Tibial artery (tissue), 4 donors: ENCODE data around the gene DGKB.

Experiments used
- DNase-seq, 2 donors: peaks; one replicate each; pipeline ENCODE4 v3.0.0-alpha.2; 2019
- H3K27ac ChIP-seq, 2 donors: fragments of 200-600 bp; sonication (generic) in 1 of 2; 1 replicate in 1 of 2; 2 replicates in 1 of 2; pipeline ENCODE4 v1.5.1; 2018 to 2019; ENCODE audit warnings: mild to moderate bottlenecking in 1 of 2
- H3K27me3 ChIP-seq, 2 donors: fragments of 200-600 bp; sonication (generic) in 1 of 2; one replicate each; pipeline versions ENCODE4 v1.5.1 to v1.6.0; 2016 to 2019
- H3K36me3 ChIP-seq, 3 donors: fragments of 200-600 bp; sonication (generic) in 2 of 3; one replicate each; pipeline ENCODE4 v1.5.1; 2016 to 2019; ENCODE audit warnings: mild to moderate bottlenecking in 2 of 3
- H3K4me1 ChIP-seq, 4 donors: fragments of 200-600 bp; sonication (generic) in 2 of 4; 1 replicate in 3 of 4; 2 replicates in 1 of 4; pipeline ENCODE4 v1.5.1; 2016 to 2019
- H3K4me3 ChIP-seq, 2 donors: fragments of 200-600 bp; sonication (generic) in 1 of 2; 1 replicate in 1 of 2; 2 replicates in 1 of 2; pipeline ENCODE4 v1.5.1; 2018 to 2019; ENCODE audit warnings: mild to moderate bottlenecking in 2 of 2
- H3K9me3 ChIP-seq, 3 donors: fragments of 200-600 bp; sonication (generic) in 1 of 3; one replicate each; pipeline ENCODE4 v1.5.1; 2016 to 2019
- intact Hi-C: fragments of 100-400 bp; cut with DNase I; formaldehyde crosslinking; loops from one replicate; pipeline ENCODE4 v1.15.0; 2023; ENCODE audit warnings: low total_unique reads
- TF ChIP-seq, protein P1 (sequence below), 2 experiments: fragments of 200-600 bp in 1 of 2; fragments of 450-650 bp in 1 of 2; IDR thresholded peaks; one replicate each; pipeline ENCODE4 v1.5.1; 2017 to 2019; ENCODE audit warnings: antibody characterized with exemption in 2 of 2, mild to moderate bottlenecking in 1 of 2, moderate library complexity in 1 of 2

DGKB gene

GRCh38 chr7:14760730-14761478, 141.6 kb downstream of the DGKB start:
- DNase-seq, result no peak
- intact Hi-C loops, result no loop called here
- Histone ChIP-seq H3K9me3 (no peaks in the 10 kb centered on the region), H3K4me1 (peaks cover 0 to 11% (median 2%) of the 10 kb centered on the region in 4 donors), H3K36me3 (no peaks in the 10 kb centered on the region), H3K27ac (no peak overlapping the region), H3K4me3 (no peak overlapping the region), H3K27me3 (no peaks in the 10 kb centered on the region)
- TF ChIP-seq, protein P1, sequence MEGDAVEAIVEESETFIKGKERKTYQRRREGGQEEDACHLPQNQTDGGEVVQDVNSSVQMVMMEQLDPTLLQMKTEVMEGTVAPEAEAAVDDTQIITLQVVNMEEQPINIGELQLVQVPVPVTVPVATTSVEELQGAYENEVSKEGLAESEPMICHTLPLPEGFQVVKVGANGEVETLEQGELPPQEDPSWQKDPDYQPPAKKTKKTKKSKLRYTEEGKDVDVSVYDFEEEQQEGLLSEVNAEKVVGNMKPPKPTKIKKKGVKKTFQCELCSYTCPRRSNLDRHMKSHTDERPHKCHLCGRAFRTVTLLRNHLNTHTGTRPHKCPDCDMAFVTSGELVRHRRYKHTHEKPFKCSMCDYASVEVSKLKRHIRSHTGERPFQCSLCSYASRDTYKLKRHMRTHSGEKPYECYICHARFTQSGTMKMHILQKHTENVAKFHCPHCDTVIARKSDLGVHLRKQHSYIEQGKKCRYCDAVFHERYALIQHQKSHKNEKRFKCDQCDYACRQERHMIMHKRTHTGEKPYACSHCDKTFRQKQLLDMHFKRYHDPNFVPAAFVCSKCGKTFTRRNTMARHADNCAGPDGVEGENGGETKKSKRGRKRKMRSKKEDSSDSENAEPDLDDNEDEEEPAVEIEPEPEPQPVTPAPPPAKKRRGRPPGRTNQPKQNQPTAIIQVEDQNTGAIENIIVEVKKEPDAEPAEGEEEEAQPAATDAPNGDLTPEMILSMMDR (IDR thresholded peaks at IDR 0.05), result no peak

DNA sequence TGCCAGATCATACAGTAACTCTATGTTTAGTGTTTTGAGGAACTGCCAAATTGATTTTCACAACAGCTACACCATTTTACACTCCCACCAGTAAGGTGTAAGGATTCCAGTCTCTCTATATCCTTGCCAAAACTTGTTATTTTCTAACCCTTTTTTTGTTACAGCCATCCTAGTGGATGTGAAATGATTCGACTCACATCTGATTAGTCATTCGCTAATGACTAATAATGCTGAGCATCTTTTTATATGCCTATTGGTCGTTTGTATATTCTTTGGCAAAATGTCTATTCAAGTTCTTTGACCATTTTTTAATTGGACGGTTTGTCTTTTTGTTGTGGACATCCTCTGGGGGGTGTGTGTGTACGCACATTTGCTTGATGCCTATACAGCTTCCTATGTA, 142.8 kb downstream of the DGKB start:
- intact Hi-C loops, result no loop called here
- Histone ChIP-seq H3K36me3 (no peaks in the 10 kb centered on the region), H3K27me3 (no peaks in the 10 kb centered on the region), H3K9me3 (no peaks in the 10 kb centered on the region), H3K4me3 (no peak overlapping the region), H3K27ac (no peak overlapping the region), H3K4me1 (peaks cover 0 to 11% (median 2%) of the 10 kb centered on the region in 4 donors)
- DNase-seq, result no peak
- TF ChIP-seq, protein P1 (IDR thresholded peaks at IDR 0.05), result no peak

DNA sequence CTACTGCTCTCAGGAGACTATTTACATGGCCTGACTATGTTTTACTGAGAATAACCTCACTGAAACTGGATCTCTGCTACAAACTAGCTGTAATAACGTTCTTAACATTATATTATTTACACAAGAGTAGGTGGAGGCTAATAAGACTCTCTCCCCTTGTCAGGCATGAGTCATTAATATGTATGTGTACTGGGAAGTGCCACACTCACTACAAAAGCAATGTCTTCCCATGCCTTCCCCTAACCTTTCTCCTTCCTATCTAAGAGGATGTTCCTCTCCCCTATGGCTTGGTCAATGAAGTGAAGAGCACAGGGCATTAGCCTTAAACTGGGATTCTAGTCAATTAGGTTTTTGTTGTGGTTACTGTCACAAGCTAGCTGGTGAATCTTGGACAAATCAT, 147.9 kb downstream of the DGKB start:
- intact Hi-C loops, result no loop called here
- no peak for DNase-seq
- TF ChIP-seq, protein P1 (IDR thresholded peaks at IDR 0.05), result no peak

GRCh38 chr7:14752301-14752700, 150.2 kb downstream of the DGKB start:
- Histone ChIP-seq H3K27me3 (no peaks in the 10 kb centered on the region), H3K4me1 (no peaks in the 10 kb centered on the region), H3K27ac (no peak overlapping the region), H3K4me3 (no peak overlapping the region), H3K9me3 (no peaks in the 10 kb centered on the region), H3K36me3 (no peaks in the 10 kb centered on the region)
- intact Hi-C loops, result no loop called here
- TF ChIP-seq, protein P1 (IDR thresholded peaks at IDR 0.05), result no peak
- no peak for DNase-seq

More for the DNA sequence above, 147.9 kb downstream of the DGKB start:
- Histone ChIP-seq H3K4me1 (no peaks in the 10 kb centered on the region), H3K36me3 (no peaks in the 10 kb centered on the region), H3K9me3 (no peaks in the 10 kb centered on the region), H3K27me3 (no peaks in the 10 kb centered on the region), H3K27ac (no peak overlapping the region), H3K4me3 (no peak overlapping the region)

DNA sequence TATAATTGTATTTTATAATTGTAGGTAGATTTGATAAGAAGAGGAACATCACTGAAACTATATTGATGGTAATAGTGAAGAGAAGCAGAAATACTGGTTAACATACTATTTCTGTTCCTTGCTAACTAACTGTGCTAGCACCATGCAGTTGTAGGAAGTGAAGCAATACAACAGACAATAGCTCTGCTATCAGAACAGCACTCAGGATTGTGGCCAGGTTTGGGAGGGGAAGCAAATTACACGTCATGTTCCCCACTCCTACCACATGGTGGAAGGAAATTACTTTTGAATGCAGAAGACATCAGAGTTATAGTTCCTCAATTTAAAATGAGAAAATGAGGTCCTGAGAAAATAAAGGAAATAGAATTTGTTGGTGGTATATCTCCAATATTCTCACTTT, 151.1 kb downstream of the DGKB start:
- Histone ChIP-seq H3K9me3 (no peaks in the 10 kb centered on the region), H3K4me3 (no peak overlapping the region), H3K27ac (no peak overlapping the region), H3K4me1 (no peaks in the 10 kb centered on the region), H3K27me3 (no peaks in the 10 kb centered on the region), H3K36me3 (no peaks in the 10 kb centered on the region)
- no peak for DNase-seq
- intact Hi-C loops, result no loop called here
- TF ChIP-seq, protein P1 (IDR thresholded peaks at IDR 0.05), result no peak
